ENCODE results near the gene C1orf122. TPM values are rescaled to one million over a fixed set of nuclear protein-coding genes. Genes with fewer than 3 reads are reported as not detected.

C1orf122 gene
- total and polyA plus RNA-seq, 2 of the 13 experiments (the other 11 are each of a cell fraction or from before 2014, with no cell fraction given): 18.7 to 40.6 TPM

DNA sequence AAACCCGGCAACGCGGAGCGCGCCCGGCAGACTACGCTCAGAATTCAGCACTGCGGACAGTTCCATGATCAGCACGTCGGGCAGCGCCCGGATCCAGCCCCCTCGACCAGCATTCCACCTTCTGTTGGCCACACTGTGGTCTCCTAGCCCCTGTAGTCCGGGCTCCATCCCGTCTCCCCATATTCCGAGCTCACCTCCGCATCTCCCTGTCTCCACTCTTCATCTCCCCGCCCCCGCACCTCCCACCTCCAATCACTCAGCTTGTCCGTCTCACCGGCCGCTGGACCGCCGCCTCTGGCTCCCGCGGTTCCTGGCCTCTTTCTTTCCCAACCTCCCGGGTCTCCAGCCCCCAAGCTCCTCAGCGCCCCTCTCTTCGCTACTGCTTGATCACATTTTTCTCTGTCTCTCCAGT is 43.2 kb upstream of the C1orf122 start (continued):
- TF ChIP-seq NFIC (IDR thresholded peaks at IDR 0.05; ENCODE audit: low read length): no peak
- TF ChIP-seq, protein P1, sequence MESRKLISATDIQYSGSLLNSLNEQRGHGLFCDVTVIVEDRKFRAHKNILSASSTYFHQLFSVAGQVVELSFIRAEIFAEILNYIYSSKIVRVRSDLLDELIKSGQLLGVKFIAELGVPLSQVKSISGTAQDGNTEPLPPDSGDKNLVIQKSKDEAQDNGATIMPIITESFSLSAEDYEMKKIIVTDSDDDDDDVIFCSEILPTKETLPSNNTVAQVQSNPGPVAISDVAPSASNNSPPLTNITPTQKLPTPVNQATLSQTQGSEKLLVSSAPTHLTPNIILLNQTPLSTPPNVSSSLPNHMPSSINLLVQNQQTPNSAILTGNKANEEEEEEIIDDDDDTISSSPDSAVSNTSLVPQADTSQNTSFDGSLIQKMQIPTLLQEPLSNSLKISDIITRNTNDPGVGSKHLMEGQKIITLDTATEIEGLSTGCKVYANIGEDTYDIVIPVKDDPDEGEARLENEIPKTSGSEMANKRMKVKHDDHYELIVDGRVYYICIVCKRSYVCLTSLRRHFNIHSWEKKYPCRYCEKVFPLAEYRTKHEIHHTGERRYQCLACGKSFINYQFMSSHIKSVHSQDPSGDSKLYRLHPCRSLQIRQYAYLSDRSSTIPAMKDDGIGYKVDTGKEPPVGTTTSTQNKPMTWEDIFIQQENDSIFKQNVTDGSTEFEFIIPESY (CRISPR knock-in tag; IDR thresholded peaks at IDR 0.05): peak; percentile 75
- peak; percentile 95 for TF ChIP-seq ZNF850 (CRISPR knock-in tag; conservative IDR thresholded peaks at IDR 0.05)
- no peak for TF ChIP-seq SMAD1 (CRISPR knock-in tag; IDR thresholded peaks at IDR 0.05; ENCODE audit: borderline replicate concordance, low read depth)
- peak; percentile 97 for TF ChIP-seq MXD4 (CRISPR knock-in tag; IDR thresholded peaks at IDR 0.05)
- TF ChIP-seq NFYB (CRISPR knock-in tag; IDR thresholded peaks at IDR 0.05): peak; percentile 70
- no peak for TF ChIP-seq POLR2A (IDR thresholded peaks at IDR 0.05; ENCODE audit: insufficient read depth in 1 of 2, low read depth in 2 of 2, low read length in 2 of 2)
- no peak for TF ChIP-seq RBM22 (optimal IDR thresholded peaks at IDR 0.05; ENCODE audit: low read length)
- peak; percentile 63; the same call in 1 of the 2 replicates for TF ChIP-seq GATAD2A (CRISPR knock-in tag; IDR thresholded peaks at IDR 0.05)
- TF ChIP-seq ZNF790 (CRISPR knock-in tag; IDR thresholded peaks at IDR 0.05; ENCODE audit: borderline replicate concordance): peak; percentile 100
- TF ChIP-seq, protein P2, sequence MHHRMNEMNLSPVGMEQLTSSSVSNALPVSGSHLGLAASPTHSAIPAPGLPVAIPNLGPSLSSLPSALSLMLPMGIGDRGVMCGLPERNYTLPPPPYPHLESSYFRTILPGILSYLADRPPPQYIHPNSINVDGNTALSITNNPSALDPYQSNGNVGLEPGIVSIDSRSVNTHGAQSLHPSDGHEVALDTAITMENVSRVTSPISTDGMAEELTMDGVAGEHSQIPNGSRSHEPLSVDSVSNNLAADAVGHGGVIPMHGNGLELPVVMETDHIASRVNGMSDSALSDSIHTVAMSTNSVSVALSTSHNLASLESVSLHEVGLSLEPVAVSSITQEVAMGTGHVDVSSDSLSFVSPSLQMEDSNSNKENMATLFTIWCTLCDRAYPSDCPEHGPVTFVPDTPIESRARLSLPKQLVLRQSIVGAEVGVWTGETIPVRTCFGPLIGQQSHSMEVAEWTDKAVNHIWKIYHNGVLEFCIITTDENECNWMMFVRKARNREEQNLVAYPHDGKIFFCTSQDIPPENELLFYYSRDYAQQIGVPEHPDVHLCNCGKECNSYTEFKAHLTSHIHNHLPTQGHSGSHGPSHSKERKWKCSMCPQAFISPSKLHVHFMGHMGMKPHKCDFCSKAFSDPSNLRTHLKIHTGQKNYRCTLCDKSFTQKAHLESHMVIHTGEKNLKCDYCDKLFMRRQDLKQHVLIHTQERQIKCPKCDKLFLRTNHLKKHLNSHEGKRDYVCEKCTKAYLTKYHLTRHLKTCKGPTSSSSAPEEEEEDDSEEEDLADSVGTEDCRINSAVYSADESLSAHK (CRISPR knock-in tag; IDR thresholded peaks at IDR 0.05; ENCODE audit: borderline replicate concordance): peak; percentile 98
- TF ChIP-seq, protein P3, sequence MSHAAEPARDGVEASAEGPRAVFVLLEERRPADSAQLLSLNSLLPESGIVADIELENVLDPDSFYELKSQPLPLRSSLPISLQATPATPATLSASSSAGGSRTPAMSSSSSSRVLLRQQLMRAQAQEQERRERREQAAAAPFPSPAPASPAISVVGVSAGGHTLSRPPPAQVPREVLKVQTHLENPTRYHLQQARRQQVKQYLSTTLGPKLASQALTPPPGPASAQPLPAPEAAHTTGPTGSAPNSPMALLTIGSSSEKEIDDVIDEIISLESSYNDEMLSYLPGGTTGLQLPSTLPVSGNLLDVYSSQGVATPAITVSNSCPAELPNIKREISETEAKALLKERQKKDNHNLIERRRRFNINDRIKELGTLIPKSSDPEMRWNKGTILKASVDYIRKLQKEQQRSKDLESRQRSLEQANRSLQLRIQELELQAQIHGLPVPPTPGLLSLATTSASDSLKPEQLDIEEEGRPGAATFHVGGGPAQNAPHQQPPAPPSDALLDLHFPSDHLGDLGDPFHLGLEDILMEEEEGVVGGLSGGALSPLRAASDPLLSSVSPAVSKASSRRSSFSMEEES (CRISPR knock-in tag; IDR thresholded peaks at IDR 0.05): peak; percentile 98
- TF ChIP-seq GZF1 (CRISPR knock-in tag; IDR thresholded peaks at IDR 0.05): peak; percentile 95
- peak; percentile 84; the same call in 1 of the 2 replicates for TF ChIP-seq SCMH1 (CRISPR knock-in tag; IDR thresholded peaks at IDR 0.05; ENCODE audit: borderline replicate concordance)
- TF ChIP-seq, protein P4, sequence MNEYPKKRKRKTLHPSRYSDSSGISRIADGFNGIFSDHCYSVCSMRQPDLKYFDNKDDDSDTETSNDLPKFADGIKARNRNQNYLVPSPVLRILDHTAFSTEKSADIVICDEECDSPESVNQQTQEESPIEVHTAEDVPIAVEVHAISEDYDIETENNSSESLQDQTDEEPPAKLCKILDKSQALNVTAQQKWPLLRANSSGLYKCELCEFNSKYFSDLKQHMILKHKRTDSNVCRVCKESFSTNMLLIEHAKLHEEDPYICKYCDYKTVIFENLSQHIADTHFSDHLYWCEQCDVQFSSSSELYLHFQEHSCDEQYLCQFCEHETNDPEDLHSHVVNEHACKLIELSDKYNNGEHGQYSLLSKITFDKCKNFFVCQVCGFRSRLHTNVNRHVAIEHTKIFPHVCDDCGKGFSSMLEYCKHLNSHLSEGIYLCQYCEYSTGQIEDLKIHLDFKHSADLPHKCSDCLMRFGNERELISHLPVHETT (CRISPR knock-in tag; conservative IDR thresholded peaks at IDR 0.05): peak; percentile 98
- TF ChIP-seq, protein P5, sequence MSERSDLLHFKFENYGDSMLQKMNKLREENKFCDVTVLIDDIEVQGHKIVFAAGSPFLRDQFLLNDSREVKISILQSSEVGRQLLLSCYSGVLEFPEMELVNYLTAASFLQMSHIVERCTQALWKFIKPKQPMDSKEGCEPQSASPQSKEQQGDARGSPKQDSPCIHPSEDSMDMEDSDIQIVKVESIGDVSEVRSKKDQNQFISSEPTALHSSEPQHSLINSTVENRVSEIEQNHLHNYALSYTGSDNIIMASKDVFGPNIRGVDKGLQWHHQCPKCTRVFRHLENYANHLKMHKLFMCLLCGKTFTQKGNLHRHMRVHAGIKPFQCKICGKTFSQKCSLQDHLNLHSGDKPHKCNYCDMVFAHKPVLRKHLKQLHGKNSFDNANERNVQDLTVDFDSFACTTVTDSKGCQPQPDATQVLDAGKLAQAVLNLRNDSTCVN (CRISPR knock-in tag; IDR thresholded peaks at IDR 0.05; ENCODE audit: borderline replicate concordance): peak; percentile 98
- peak; percentile 96 for TF ChIP-seq IRF2 (CRISPR knock-in tag; IDR thresholded peaks at IDR 0.05)
- TF ChIP-seq FOXA3 (CRISPR knock-in tag; IDR thresholded peaks at IDR 0.05): peak; percentile 68; the same call in 1 of the 2 replicates
- peak; percentile 98 for TF ChIP-seq ZNF431 (CRISPR knock-in tag; IDR thresholded peaks at IDR 0.05; ENCODE audit: borderline replicate concordance, low read depth)
- peak; percentile 99 for TF ChIP-seq ZSCAN21 (CRISPR knock-in tag; IDR thresholded peaks at IDR 0.05; ENCODE audit: borderline replicate concordance)
- TF ChIP-seq, protein P6, sequence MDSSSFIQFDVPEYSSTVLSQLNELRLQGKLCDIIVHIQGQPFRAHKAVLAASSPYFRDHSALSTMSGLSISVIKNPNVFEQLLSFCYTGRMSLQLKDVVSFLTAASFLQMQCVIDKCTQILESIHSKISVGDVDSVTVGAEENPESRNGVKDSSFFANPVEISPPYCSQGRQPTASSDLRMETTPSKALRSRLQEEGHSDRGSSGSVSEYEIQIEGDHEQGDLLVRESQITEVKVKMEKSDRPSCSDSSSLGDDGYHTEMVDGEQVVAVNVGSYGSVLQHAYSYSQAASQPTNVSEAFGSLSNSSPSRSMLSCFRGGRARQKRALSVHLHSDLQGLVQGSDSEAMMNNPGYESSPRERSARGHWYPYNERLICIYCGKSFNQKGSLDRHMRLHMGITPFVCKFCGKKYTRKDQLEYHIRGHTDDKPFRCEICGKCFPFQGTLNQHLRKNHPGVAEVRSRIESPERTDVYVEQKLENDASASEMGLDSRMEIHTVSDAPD (CRISPR knock-in tag; IDR thresholded peaks at IDR 0.05): no peak
- TF ChIP-seq NR2F2 (IDR thresholded peaks at IDR 0.05; ENCODE audit: borderline replicate concordance, low read depth): no peak
